ENCODE data around the gene UBE2R2. TPM values are rescaled to one million over a fixed set of nuclear protein-coding genes. Genes with fewer than 3 reads are reported as not detected.

UBE2R2 gene
- total and polyA plus RNA-seq, 2 donors (not counting 3 experiments of a cell fraction or from before 2014, with no cell fraction given) = 23.9 to 54.3 TPM

GRCh38 chr9:33785914-33786313 lies 31.0 kb upstream of the UBE2R2 start:
- intact Hi-C loops (cut with micrococcal nuclease) = loop anchor here (1.0 kb wide), 1 partner anchor 66 kb away; no protein-coding TSS in a partner anchor
- FAIRE-seq (no peak), DNase-seq (ENCODE audit: low read depth, low spot score) (no peak)
- no peaks in the 10 kb centered on the region for H3K9me1 ChIP-seq (replicated peaks; ENCODE audit: control insufficient read depth, extremely low read depth, insufficient read depth, low read length)
- H3K4me1 ChIP-seq (ENCODE audit: control insufficient read depth, extremely low read depth, insufficient read depth, low read length) = peaks cover under 1% of the 10 kb centered on the region
- no peaks in the 10 kb centered on the region for H4K20me1 ChIP-seq (replicated peaks; ENCODE audit: control insufficient read depth, extremely low read depth, insufficient read depth, low read length)
- no peak overlapping the region for H3K4me2 ChIP-seq (ENCODE audit: insufficient read depth, low read length)
- H3K36me3 ChIP-seq (ENCODE audit: control insufficient read depth in 2 of 2, extremely low read depth in 1 of 2, insufficient read depth in 2 of 2, low read length in 2 of 2) = no peaks in the 10 kb centered on the region
- no peaks in the 10 kb centered on the region for H3K79me2 ChIP-seq (ENCODE audit: control insufficient read depth, insufficient read depth, low read length)
- dilution Hi-C loops (cut with MboI; ENCODE audit: extremely low pct_ligation_motif_present, low sequenced_read_pairs) = no loop called here
- ChIA-PET CTCF (no interaction called here), POLR2A (no interaction called here)
- no peak overlapping the region for H3K9ac ChIP-seq (replicated peaks; ENCODE audit: extremely low read depth, insufficient read depth, low read length)
- H3K4me3 ChIP-seq (replicated peaks in 1 of 3; ENCODE audit: insufficient read depth in 1 of 3, low read depth in 1 of 3, low read length in 3 of 3) = no peak overlapping the region
- no peak for TF ChIP-seq MAX (IDR thresholded peaks at IDR 0.05; ENCODE audit: insufficient read depth, insufficient read length)
- TF ChIP-seq, protein P1, sequence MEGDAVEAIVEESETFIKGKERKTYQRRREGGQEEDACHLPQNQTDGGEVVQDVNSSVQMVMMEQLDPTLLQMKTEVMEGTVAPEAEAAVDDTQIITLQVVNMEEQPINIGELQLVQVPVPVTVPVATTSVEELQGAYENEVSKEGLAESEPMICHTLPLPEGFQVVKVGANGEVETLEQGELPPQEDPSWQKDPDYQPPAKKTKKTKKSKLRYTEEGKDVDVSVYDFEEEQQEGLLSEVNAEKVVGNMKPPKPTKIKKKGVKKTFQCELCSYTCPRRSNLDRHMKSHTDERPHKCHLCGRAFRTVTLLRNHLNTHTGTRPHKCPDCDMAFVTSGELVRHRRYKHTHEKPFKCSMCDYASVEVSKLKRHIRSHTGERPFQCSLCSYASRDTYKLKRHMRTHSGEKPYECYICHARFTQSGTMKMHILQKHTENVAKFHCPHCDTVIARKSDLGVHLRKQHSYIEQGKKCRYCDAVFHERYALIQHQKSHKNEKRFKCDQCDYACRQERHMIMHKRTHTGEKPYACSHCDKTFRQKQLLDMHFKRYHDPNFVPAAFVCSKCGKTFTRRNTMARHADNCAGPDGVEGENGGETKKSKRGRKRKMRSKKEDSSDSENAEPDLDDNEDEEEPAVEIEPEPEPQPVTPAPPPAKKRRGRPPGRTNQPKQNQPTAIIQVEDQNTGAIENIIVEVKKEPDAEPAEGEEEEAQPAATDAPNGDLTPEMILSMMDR (IDR thresholded peaks at IDR 0.05; ENCODE audit: extremely low read depth in 1 of 2, insufficient read depth in 1 of 2, low read depth in 1 of 2, low read length in 2 of 2) = peak in 1 of 2 donors; percentile 13
- H3K27me3 ChIP-seq (ENCODE audit: control insufficient read depth in 2 of 2, insufficient read depth in 2 of 2, low read length in 2 of 2) = no peaks in the 10 kb centered on the region
- no peak overlapping the region for H3K27ac ChIP-seq (ENCODE audit: insufficient read depth, low read depth, low read length)
- H3K9me3 ChIP-seq (replicated peaks; ENCODE audit: control insufficient read depth, insufficient read depth, low read length) = no peaks in the 10 kb centered on the region
- BruUV-seq (replicated peaks) = no TSS peak
- no peak overlapping the region for H2AFZ ChIP-seq (ENCODE audit: low read depth, low read length)

GRCh38 chr9:33786681-33787080 lies 30.3 kb upstream of the UBE2R2 start:
- no peaks in the 10 kb centered on the region for H3K36me3 ChIP-seq (ENCODE audit: control insufficient read depth in 2 of 2, extremely low read depth in 1 of 2, insufficient read depth in 2 of 2, low read length in 2 of 2)
- no peaks in the 10 kb centered on the region for H3K79me2 ChIP-seq (ENCODE audit: control insufficient read depth, insufficient read depth, low read length)
- H4K20me1 ChIP-seq (replicated peaks; ENCODE audit: control insufficient read depth, extremely low read depth, insufficient read depth, low read length) = no peaks in the 10 kb centered on the region
- no peaks in the 10 kb centered on the region for H3K9me3 ChIP-seq (replicated peaks; ENCODE audit: control insufficient read depth, insufficient read depth, low read length)
- H3K4me2 ChIP-seq (ENCODE audit: insufficient read depth, low read length) = no peak overlapping the region
- no peak overlapping the region for H3K4me3 ChIP-seq (replicated peaks in 1 of 3; ENCODE audit: insufficient read depth in 1 of 3, low read depth in 1 of 3, low read length in 3 of 3)
- TF ChIP-seq FOS (IDR thresholded peaks at IDR 0.05; ENCODE audit: borderline replicate concordance, insufficient read depth, low read length) (no peak), POLR2AphosphoS5 (IDR thresholded peaks at IDR 0.05; ENCODE audit: insufficient read depth, low read depth, low read length) (no peak), MYC (IDR thresholded peaks at IDR 0.05; ENCODE audit: low read depth, low read length) (no peak), MAX (IDR thresholded peaks at IDR 0.05; ENCODE audit: insufficient read depth, insufficient read length) (no peak), EZH2 (IDR thresholded peaks at IDR 0.05; ENCODE audit: borderline replicate concordance, low read depth, low read length, severe bottlenecking) (no peak), POLR2A (IDR thresholded peaks at IDR 0.05; ENCODE audit: low read depth, low read length) (no peak), JUN (IDR thresholded peaks at IDR 0.05; ENCODE audit: borderline replicate concordance, insufficient read depth, insufficient read length, low read depth) (no peak), GATA2 (IDR thresholded peaks at IDR 0.05; ENCODE audit: insufficient read depth, insufficient read length, low read depth, low read length) (no peak)
- TF ChIP-seq, protein P1 (IDR thresholded peaks at IDR 0.05; ENCODE audit: extremely low read depth in 1 of 2, insufficient read depth in 1 of 2, low read depth in 1 of 2, low read length in 2 of 2) = no peak
- intact Hi-C loops (cut with micrococcal nuclease) = loop anchor here (1.0 kb wide), 1 partner anchor 66 kb away; no protein-coding TSS in a partner anchor
- dilution Hi-C loops (cut with MboI; ENCODE audit: extremely low pct_ligation_motif_present, low sequenced_read_pairs) = no loop called here
- BruUV-seq (replicated peaks) = no TSS peak
- H3K9ac ChIP-seq (replicated peaks; ENCODE audit: extremely low read depth, insufficient read depth, low read length) = no peak overlapping the region
- H2AFZ ChIP-seq (ENCODE audit: low read depth, low read length) = no peak overlapping the region
- no peak for DNase-seq (ENCODE audit: low read depth, low spot score)
- no peak overlapping the region for H3K27ac ChIP-seq (ENCODE audit: insufficient read depth, low read depth, low read length)
- POLR2A ChIA-PET = no interaction called here
- H3K9me1 ChIP-seq (replicated peaks; ENCODE audit: control insufficient read depth, extremely low read depth, insufficient read depth, low read length) = no peaks in the 10 kb centered on the region
- no peaks in the 10 kb centered on the region for H3K27me3 ChIP-seq (ENCODE audit: control insufficient read depth in 2 of 2, insufficient read depth in 2 of 2, low read length in 2 of 2)
- no peak for FAIRE-seq
- CTCF ChIA-PET = interaction anchor here (1.2 to 1.8 kb wide), 4 partner anchors 27 to 288 kb away, joined by 3 to 8 read pairs (median 6); no protein-coding TSS in a partner anchor
- H3K4me1 ChIP-seq (ENCODE audit: control insufficient read depth, extremely low read depth, insufficient read depth, low read length) = peaks cover 5% of the 10 kb centered on the region
